Activated naive CD8-positive, alpha-beta T cell treated with anti-CD3 and anti-CD28 coated beads, Interleukin-2, amount 10 ng/mL, durations not matched to agents 7 days and 5 days (primary cell): ENCODE data around the gene DNAI1. TPM values are rescaled to one million over a fixed set of nuclear protein-coding genes. Genes with fewer than 3 reads are reported as not detected.
A peak's percentile ranks its signal among the peaks of the same experiment; 100 is the strongest.

Source experiments
- ATAC-seq: fragments of 150-1000 bp; cut with Tn5 transposase; one replicate; pipeline ENCODE4 v1.10.0; 2021; ENCODE audit warnings: low read depth, moderate library complexity
- POLR2A ChIA-PET: fragments of 350-600 bp; sonication (Branson Sonifier 250); formaldehyde crosslinking; loops from one replicate; lab custom pipeline; 2021; ENCODE audit warnings: antibody characterized with exemption; lab: Charles Lee
- DNase-seq: peaks from one replicate; pipeline ENCODE4 v3.0.0; 2021
- H3K27ac Mint-ChIP-seq: one replicate; pipeline ENCODE4 v1.8.0; 2022; ENCODE audit warnings: mild to moderate bottlenecking, mixed read lengths
- H3K27me3 Mint-ChIP-seq: one replicate; pipeline ENCODE4 v1.8.0; 2022; ENCODE audit warnings: mild to moderate bottlenecking, moderate library complexity, mixed read lengths
- H3K36me3 Mint-ChIP-seq: one replicate; pipeline ENCODE4 v1.8.0; 2021; ENCODE audit warnings: mild to moderate bottlenecking, mixed read lengths
- H3K4me1 Mint-ChIP-seq: one replicate; pipeline ENCODE4 v1.8.0; 2021; ENCODE audit warnings: mixed read lengths
- H3K4me3 Mint-ChIP-seq: one replicate; pipeline ENCODE4 v1.8.0; 2022; ENCODE audit warnings: mild to moderate bottlenecking, moderate library complexity, mixed read lengths
- H3K9me3 Mint-ChIP-seq: one replicate; pipeline ENCODE4 v1.8.0; 2021; ENCODE audit warnings: mixed read lengths
- total RNA-seq, 2 experiments: library from RNA; stranded (reverse); gene quantifications; one replicate each; pipeline ENCODE4 v1.2.3, GENCODE V29; 2021

DNAI1 gene
- total RNA-seq, 2 experiments from 2014 or later = not detected

DNA sequence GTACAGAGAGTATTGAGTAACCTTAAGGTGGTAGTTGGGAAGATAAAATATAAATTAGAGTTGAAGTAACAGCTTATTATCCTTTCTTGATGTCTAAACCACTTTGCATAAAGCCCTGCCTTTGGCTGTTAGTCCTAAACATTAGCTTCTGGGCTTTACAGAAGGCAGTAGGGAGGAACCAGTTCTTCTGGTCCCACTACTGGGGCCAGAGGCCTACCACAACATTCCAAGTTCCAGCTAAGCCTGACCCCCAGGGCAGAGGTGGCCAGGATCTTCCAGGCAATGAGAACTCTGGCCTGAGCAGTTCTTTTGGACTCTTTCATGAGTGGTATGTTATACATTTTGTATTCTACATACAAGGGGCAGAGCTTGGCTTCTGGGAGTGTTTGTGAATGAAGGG lies 26.1 kb downstream of the DNAI1 start:
- POLR2A ChIA-PET = no interaction called here
- H3K27ac Mint-ChIP-seq = no peak overlapping the region
- DNase-seq (no peak), ATAC-seq (no peak)
- peaks cover 20% of the 10 kb centered on the region for H3K27me3 Mint-ChIP-seq
- no peaks in the 10 kb centered on the region for H3K9me3 Mint-ChIP-seq
- no peaks in the 10 kb centered on the region for H3K36me3 Mint-ChIP-seq
- peaks cover 1% of the 10 kb centered on the region for H3K4me1 Mint-ChIP-seq
- H3K4me3 Mint-ChIP-seq = no peak overlapping the region

DNA sequence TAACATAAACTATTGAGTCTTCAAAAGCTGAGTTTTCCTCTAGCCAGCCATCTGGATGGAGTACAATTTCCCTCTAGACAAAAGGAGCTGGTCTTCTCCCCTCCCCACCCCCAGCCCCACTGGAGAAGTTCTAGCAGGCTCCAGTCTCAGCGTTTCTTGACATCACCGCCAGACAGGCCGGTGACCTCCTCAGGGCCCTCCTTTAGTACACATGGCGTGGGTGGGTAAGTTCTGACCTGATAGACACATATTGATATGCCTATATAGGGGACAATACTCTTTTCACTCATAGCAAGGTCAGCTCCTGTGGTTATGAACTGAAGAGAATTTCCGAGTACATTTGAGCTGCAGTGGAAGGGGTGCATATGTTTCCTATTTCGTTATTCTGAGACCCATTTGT lies 27.2 kb downstream of the DNAI1 start:
- Mint-ChIP-seq H3K36me3 (no peaks in the 10 kb centered on the region), H3K9me3 (no peaks in the 10 kb centered on the region), H3K27me3 (peaks cover 16% of the 10 kb centered on the region), H3K4me1 (peaks cover 1% of the 10 kb centered on the region), H3K4me3 (no peak overlapping the region), H3K27ac (no peak overlapping the region)
- POLR2A ChIA-PET = no interaction called here
- ATAC-seq (no peak), DNase-seq (no peak)

DNA sequence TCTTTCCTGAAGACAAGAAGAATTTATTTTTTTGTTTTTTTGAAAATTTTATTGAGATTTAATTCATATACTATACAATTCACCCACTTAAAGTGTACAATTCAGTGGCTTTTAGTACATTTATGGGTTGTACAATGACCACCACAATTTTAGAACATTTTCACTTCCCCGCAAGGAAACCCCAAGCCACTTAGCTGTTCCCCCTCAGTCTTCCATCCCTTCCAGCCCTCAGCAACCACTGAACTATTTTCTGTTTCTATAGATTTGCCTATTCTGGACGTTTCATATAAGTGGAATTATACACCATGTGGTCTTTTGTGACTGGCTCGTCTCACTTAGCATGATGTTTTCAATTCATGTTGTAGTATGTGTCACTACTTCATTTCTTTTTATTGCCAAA lies 28.0 kb downstream of the DNAI1 start:
- DNase-seq = no peak
- POLR2A ChIA-PET = no interaction called here
- Mint-ChIP-seq H3K4me1 (peaks cover 1% of the 10 kb centered on the region), H3K27me3 (peaks cover 16% of the 10 kb centered on the region), H3K4me3 (no peak overlapping the region), H3K27ac (no peak overlapping the region), H3K36me3 (no peaks in the 10 kb centered on the region), H3K9me3 (no peaks in the 10 kb centered on the region)
- no peak for ATAC-seq

DNA sequence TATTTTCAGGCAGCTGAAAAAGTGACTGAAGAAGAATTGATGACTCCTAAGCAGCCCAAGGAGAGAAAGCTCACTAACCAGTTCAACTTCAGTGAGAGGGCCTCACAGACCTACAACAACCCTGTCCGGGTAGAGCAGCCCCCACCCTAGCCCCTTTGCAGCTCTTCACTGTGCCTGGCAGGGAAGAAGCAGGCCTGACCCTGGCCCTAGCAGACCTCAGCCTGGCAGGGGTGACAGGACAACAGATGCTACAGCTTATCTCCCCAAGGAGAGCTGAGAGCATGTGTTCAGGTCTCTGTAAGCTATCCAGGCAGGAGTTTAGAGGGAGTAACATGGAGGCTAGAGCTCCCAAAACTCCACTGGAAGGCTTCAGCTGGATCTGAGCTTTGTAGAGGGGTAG lies 31.8 kb downstream of the DNAI1 start:
- no peak overlapping the region for H3K4me3 Mint-ChIP-seq
- peaks cover 1% of the 10 kb centered on the region for H3K4me1 Mint-ChIP-seq
- peaks cover 13% of the 10 kb centered on the region for H3K27me3 Mint-ChIP-seq
- DNase-seq (no peak), ATAC-seq (no peak)
- H3K9me3 Mint-ChIP-seq = no peaks in the 10 kb centered on the region
- H3K27ac Mint-ChIP-seq = no peak overlapping the region
- no peaks in the 10 kb centered on the region for H3K36me3 Mint-ChIP-seq
- POLR2A ChIA-PET = no interaction called here

DNA sequence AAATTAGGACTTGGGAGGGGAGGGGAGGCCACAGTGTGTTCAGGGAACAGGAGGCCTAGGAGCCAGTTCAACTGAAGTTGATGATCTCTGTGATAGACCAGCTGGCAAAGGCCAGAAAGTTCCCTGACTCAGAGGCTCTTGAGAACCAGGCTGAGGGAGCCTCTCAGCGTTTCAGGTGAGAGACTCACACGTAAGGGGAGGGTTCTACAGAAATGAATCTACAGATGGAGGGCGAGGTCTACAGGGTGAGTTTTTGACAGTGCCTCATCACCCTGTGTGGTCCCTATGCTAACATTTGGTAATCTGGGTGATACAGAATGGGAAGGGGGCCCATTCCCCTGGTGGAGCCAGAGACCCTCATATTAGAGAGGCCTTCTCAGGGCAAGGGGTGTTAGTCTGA lies 32.2 kb downstream of the DNAI1 start:
- Mint-ChIP-seq H3K36me3 (no peaks in the 10 kb centered on the region), H3K4me1 (peaks cover 1% of the 10 kb centered on the region), H3K27ac (no peak overlapping the region), H3K9me3 (no peaks in the 10 kb centered on the region), H3K27me3 (peaks cover 13% of the 10 kb centered on the region), H3K4me3 (no peak overlapping the region)
- DNase-seq (no peak), ATAC-seq (no peak)
- POLR2A ChIA-PET = no interaction called here

DNA sequence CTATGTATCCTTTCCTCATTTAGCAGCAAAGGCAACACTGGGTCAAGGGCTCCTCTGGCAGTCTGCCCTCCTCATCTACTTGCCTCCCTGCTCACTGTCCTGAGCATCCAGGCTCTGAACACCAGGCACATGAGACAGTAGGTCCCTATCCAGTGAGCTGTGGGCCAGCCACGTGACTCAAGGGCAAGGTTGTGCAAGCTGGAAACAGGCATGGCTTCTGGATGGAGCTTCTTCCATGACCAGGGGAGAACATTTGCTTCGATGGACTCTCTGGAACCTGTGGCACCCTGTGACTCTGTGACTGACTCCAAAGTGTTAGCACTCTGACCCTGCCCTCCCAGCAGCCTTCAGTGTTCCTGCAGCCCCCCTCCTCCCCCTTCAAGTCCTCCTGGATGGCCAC lies 33.0 kb downstream of the DNAI1 start:
- no peak overlapping the region for H3K4me3 Mint-ChIP-seq
- H3K9me3 Mint-ChIP-seq = no peaks in the 10 kb centered on the region
- H3K4me1 Mint-ChIP-seq = peaks cover 1% of the 10 kb centered on the region
- POLR2A ChIA-PET = no interaction called here
- peaks cover 11% of the 10 kb centered on the region for H3K27me3 Mint-ChIP-seq
- H3K27ac Mint-ChIP-seq = no peak overlapping the region
- ATAC-seq = no peak
- no peak for DNase-seq
- no peaks in the 10 kb centered on the region for H3K36me3 Mint-ChIP-seq

DNA sequence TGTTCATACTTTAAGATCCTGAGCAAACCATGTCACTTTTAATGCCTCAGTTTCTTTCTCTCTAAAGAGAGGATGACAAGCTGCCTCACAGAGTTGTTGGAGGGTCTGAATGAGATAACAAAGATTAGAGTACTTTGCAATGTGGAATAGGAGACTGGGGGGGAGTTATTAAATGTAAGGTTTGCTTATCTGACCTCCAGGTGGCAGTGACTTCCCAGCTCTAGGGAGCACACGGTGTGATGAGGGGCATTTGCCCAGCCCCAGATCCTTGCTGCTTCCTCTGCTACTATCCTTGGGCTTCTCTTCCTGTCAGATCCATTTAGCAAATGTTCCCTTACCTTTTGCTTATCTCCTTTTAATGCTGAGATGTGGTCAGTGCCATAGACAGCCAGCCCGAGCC lies 33.4 kb downstream of the DNAI1 start:
- Mint-ChIP-seq H3K4me1 (no peaks in the 10 kb centered on the region), H3K9me3 (no peaks in the 10 kb centered on the region), H3K4me3 (no peak overlapping the region), H3K36me3 (no peaks in the 10 kb centered on the region), H3K27me3 (peaks cover 10% of the 10 kb centered on the region), H3K27ac (no peak overlapping the region)
- POLR2A ChIA-PET = no interaction called here
- DNase-seq (no peak), ATAC-seq (no peak)

DNA sequence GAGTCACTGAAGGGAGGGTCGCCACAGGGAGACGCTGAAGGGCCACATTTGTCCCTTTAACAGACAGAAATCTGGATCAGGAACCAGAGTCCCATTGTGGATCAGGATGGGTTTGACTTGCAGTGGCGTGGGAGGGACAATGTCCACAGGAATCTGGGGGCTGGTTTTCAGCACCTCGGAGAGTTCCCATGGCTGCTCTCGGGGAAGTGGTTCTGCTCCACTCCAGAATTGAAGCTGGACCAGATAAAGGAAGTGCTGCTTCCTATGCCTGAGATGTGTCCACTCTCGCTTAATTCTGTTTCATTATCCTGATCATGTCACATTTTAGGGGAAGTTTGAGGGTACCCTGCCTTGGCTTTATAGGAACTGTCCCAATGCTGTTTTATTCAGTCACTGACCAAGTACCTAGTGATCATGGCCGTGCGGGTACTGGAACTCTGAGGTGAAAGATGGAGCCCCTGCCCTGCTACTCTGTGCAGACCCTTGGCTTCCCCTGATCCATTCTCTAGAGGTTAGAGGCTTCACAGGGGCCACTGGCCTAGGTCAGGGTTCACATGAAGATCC lies 35.4 kb downstream of the DNAI1 start:
- H3K9me3 Mint-ChIP-seq = no peaks in the 10 kb centered on the region
- H3K4me3 Mint-ChIP-seq = no peak overlapping the region
- no peak for ATAC-seq
- H3K36me3 Mint-ChIP-seq = no peaks in the 10 kb centered on the region
- H3K27ac Mint-ChIP-seq = no peak overlapping the region
- DNase-seq = peak; percentile 56
- H3K27me3 Mint-ChIP-seq = peaks cover 5% of the 10 kb centered on the region
- no peaks in the 10 kb centered on the region for H3K4me1 Mint-ChIP-seq
- POLR2A ChIA-PET = no interaction called here

DNA sequence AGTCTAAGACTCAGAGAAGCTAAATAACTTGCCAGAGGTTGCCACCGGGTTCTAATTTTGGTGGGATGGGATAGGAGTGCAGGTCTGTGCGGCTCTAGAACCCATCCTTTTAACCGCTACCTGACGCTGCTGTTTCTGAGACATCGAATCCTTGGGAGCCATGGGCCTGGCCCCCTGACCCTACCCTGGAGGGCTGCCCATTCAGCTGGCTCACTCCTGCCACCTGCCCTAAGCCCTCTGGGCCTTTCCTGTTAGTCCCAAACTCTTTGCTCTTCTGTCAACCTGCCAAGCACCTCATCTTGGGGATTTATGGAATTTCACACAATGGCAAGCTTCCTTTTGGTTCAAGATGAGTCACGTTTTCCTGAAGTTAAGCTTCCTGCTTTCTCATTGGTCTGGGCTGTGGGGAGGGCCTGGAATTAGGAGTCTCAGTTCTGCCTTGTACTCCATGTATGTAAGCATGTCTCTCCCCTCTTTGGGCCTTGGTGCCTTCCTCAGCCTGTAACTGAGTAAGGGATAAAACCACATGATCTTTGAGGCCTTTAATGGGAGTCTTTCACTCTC lies 37.6 kb downstream of the DNAI1 start:
- H3K4me3 Mint-ChIP-seq = no peak overlapping the region
- ATAC-seq = no peak
- peaks cover 2% of the 10 kb centered on the region for H3K27me3 Mint-ChIP-seq
- no peaks in the 10 kb centered on the region for H3K9me3 Mint-ChIP-seq
- DNase-seq = no peak
- no peak overlapping the region for H3K27ac Mint-ChIP-seq
- peaks cover 2% of the 10 kb centered on the region for H3K4me1 Mint-ChIP-seq
- POLR2A ChIA-PET = no interaction called here
- H3K36me3 Mint-ChIP-seq = no peaks in the 10 kb centered on the region

DNA sequence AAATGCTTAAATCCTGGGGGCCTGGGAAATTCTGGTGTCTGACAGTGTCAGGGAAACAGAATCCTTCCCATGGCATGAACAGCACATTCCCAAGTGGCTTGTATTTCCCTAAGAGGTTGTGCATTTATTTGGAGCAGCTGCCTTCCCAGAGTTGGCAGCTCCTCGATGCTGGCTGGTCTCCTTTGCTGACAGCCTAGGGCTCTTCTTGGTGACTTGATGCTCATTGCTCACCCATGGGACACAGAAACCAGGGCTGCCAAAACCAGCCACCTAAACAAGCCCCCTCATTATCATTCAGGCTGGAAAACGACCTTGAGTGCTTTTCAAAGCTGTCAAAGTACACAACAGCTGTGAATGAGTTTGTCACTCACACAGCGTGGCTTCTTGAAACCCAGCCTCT lies 39.9 kb downstream of the DNAI1 start:
- ATAC-seq (no peak), DNase-seq (no peak)
- no peaks in the 10 kb centered on the region for H3K9me3 Mint-ChIP-seq
- H3K4me1 Mint-ChIP-seq = peaks cover 2% of the 10 kb centered on the region
- peaks cover 2% of the 10 kb centered on the region for H3K27me3 Mint-ChIP-seq
- H3K27ac Mint-ChIP-seq = no peak overlapping the region
- no peak overlapping the region for H3K4me3 Mint-ChIP-seq
- H3K36me3 Mint-ChIP-seq = no peaks in the 10 kb centered on the region
- POLR2A ChIA-PET = no interaction called here

DNA sequence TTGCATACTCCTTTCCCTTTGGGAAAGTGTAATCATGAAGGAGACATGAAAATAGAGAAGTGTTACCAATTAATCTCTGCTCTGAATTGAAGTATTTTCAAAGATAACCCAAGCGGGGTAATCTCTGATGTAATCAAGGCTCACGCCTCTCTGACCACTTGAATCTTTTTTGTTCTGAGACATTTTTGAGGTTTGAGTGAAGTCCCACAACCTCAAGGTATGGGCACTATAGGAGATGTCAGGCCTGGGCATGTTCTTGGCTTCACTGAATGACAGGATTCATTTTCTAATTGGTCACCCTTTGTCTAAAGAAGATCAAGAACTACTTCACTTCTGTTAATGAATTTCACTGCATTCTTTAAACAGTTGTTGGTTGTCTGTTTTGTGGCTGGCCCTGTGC lies 40.5 kb downstream of the DNAI1 start:
- DNase-seq (no peak), ATAC-seq (no peak)
- H3K4me3 Mint-ChIP-seq = no peak overlapping the region
- H3K27ac Mint-ChIP-seq = no peak overlapping the region
- H3K9me3 Mint-ChIP-seq = no peaks in the 10 kb centered on the region
- no peaks in the 10 kb centered on the region for H3K36me3 Mint-ChIP-seq
- peaks cover 2% of the 10 kb centered on the region for H3K27me3 Mint-ChIP-seq
- H3K4me1 Mint-ChIP-seq = peaks cover 2% of the 10 kb centered on the region
- POLR2A ChIA-PET = no interaction called here

DNA sequence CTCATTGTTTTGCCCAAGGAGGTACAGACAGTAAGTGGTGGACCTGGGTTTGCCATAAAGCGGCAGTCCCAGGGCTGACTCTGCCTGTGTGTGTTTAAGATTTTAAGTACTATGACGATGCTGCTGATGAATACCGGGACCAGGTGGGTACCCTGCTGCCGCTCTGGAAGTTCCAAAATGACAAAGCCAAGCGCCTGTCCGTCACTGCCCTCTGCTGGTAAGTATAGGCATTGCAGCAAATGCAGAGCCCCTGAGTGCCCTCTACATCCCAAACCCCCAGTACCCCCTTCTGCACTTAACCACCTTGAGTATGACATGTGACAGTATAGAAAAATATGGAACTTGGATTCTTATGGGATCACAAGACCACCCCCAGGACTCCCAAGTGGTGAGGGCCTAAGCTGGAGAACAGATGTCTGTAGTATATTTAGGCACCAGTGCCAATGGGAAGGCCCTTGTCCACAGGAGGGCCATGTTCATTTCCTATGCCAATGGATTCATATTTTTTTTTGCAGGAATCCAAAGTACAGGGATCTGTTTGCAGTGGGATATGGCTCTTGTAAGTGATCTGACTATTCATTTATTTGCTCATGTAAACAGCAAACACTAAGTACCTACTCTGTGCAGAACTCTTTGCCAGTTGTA lies 42.1 kb downstream of the DNAI1 start:
- H3K4me1 Mint-ChIP-seq = peaks cover 2% of the 10 kb centered on the region
- no peak overlapping the region for H3K4me3 Mint-ChIP-seq
- DNase-seq (peak; percentile 68), ATAC-seq (peak; percentile 63)
- no peaks in the 10 kb centered on the region for H3K36me3 Mint-ChIP-seq
- no peaks in the 10 kb centered on the region for H3K9me3 Mint-ChIP-seq
- POLR2A ChIA-PET = no interaction called here
- peaks cover 2% of the 10 kb centered on the region for H3K27me3 Mint-ChIP-seq
- no peak overlapping the region for H3K27ac Mint-ChIP-seq

DNA sequence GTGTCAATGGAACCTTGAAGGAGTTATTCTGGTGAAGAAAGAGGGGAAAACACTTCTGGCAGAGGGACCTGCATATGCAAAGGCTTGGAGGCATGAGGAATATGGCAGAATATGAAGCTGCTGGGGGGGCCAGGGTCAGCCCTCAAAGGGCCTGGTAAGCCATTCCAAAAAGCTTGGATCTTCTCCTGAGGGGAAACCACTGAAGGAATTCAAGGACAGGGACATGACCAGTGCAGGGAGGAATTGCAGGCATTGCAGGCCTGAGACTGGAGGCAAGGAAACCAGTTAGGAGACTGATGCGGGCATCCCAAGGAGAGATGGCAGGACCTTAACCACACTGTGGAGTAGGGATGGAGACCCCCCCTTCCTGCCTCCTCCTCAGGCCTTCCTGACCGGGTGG lies 42.8 kb downstream of the DNAI1 start:
- DNase-seq (no peak), ATAC-seq (no peak)
- Mint-ChIP-seq H3K27me3 (peaks cover 2% of the 10 kb centered on the region), H3K4me1 (peaks cover 2% of the 10 kb centered on the region), H3K4me3 (no peak overlapping the region), H3K36me3 (no peaks in the 10 kb centered on the region), H3K27ac (no peak overlapping the region), H3K9me3 (no peaks in the 10 kb centered on the region)
- POLR2A ChIA-PET = no interaction called here

DNA sequence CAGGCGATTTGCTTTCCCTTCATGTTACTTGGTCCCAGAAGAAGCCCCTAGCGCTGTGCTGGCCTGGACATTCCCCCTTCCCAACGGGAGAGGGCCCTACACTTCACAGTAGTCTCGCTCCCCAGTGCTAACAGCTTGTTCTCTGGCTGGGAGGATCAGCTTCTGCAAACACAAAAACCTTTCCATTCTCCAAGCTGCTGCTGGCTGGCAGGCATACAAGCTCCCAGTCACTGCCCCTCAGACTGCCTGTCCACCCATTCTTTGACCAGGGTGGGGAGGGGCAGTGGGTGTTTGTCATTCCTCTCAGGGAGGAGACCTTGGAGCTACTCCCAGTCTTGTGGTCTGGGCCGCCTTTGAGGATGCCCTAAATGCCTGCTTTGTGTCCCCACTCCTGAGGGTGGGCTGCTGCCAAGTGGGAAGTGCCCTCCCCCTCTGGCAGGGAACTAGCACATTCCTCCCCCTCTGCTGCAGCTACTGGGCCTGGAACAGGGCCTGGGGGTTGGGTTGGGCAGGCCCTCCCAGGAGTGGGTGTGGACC lies 43.4 kb downstream of the DNAI1 start:
- POLR2A ChIA-PET = no interaction called here

More for the DNA sequence above, 43.4 kb downstream of the DNAI1 start:
- ATAC-seq (no peak), DNase-seq (no peak)
- peaks cover 2% of the 10 kb centered on the region for H3K4me1 Mint-ChIP-seq
- H3K9me3 Mint-ChIP-seq = no peaks in the 10 kb centered on the region
- H3K36me3 Mint-ChIP-seq = no peaks in the 10 kb centered on the region
- no peak overlapping the region for H3K27ac Mint-ChIP-seq
- H3K4me3 Mint-ChIP-seq = no peak overlapping the region
- H3K27me3 Mint-ChIP-seq = peaks cover 2% of the 10 kb centered on the region
